Activated gamma-delta T cell treated with anti-CD3 and anti-CD28 coated beads, Interleukin-2, amount 50 U/mL, for 16 hours (primary cell): ENCODE results near the gene CSRNP2.
"Not testable (repeated sequence)": the region's sequence is repeated elsewhere in the genome, so short reads cannot be mapped to it uniquely, and the experiment has no call there.

Source experiments
- DNase-seq: peaks from one replicate; pipeline ENCODE4 v3.0.0-alpha.2; 2020; ENCODE audit warnings: low read depth

Gene CSRNP2

DNA sequence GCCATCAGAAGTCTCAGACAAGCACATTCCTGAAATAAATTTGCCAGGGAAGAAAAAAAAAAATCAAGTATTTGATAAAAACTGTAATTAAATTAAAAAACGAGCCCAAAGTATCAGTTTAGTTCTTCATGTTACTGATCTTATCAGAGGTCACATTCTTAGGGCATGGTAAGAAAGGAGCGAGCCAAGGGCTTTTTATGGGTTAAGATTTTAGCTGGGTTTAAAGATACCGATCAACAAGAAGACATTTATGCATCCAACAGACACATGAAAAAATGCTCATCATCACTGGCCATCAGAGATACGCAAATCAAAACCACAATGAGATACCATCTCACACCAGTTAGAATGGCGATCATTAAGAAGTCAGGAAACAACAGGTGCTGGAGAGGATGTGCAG, 5.0 kb downstream of the CSRNP2 start:
- not testable (repeated sequence) for DNase-seq

- no peak for DNase-seq
Measured at GRCh38 chr12:51077930-51078329, 5.5 kb downstream of the CSRNP2 start.

GRCh38 chr12:51076236-51076930, 7.0 kb downstream of the CSRNP2 start:
- no peak for DNase-seq

- no peak for DNase-seq
Measured at GRCh38 chr12:51075390-51075789, 8.0 kb downstream of the CSRNP2 start.

- no peak for DNase-seq
Measured at GRCh38 chr12:51071663-51072062, 11.7 kb downstream of the CSRNP2 start.

GRCh38 chr12:51070004-51070403, 13.4 kb downstream of the CSRNP2 start:
- no peak for DNase-seq

- DNase-seq, result no peak
Measured at GRCh38 chr12:51067771-51068170, 15.6 kb downstream of the CSRNP2 start.

DNA sequence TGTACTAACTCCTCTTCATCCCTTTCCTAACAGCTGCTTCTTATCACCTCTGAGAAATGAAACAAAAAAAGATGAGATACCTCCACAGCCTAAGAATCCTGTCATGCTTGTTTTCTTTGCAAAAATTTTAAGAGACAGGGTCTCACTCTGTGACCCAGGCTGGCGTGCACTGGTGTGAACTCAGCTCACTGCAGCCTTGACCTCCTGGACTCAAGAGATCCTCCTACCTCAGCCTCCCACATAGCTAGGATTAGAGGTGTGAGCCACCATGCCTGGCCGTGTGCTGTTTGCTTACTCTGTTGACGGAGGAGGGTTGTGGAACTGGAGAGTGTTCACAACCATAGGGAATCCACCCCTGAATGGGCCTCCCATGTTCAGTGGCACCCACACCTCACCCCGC, 16.2 kb downstream of the CSRNP2 start:
- no peak for DNase-seq

GRCh38 chr12:51065530-51065929, 17.9 kb downstream of the CSRNP2 start:
- DNase-seq, result no peak

DNA sequence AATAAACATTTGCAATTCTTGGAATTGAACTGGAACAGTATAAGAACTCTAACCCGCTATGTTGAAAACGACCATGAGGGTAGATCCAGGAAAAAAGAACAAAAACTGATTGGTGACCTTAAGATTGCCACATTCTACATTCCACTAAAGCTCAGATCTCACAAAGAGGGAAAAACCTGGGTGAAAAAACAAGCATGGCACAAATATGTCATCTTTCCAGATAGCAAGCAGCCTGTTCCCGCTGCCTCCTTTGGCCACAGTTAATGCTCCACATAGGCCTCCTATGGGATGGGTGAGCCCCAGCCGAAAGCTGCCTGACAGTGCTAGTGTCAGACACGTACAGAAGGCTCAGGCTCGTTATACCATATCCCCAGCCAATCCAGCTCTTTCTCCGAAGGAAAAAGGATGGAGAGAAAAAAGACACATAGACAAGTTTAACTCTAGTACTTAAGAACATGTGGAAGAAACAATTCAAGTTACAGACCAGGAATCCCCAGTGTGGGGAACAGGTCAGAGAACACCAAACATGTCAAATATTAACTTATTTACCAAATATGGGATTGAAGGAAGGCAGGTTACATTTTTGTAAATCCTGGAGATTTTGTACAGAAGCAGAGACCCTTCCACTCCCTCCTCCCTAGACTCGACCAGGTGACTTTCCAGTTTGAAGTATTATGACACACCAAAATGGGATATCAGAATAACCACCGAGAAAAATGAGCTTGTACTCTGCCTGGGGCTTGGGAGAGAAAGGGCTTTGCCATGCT, 20.6 kb downstream of the CSRNP2 start:
- no peak for DNase-seq

GRCh38 chr12:51059086-51059485, 24.3 kb downstream of the CSRNP2 start:
- DNase-seq, result no peak

DNA sequence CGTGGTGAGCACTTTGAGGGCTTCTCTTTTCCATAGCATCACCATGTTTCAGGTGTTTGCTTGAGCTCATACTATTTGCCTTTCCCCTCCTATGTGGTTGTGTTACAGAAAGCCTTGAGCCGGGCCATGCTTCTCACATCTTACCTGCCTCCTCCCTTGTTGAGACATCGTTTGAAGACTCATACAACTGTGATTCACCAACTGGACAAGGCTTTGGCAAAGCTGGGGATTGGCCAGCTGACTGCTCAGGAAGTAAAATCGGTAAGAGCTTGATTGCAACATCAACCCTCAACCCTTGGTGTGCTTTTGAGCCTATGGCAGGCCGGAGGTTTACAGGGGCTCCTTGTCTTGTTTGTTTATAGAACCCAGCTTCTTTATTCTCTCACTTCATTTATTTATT, 27.2 kb downstream of the CSRNP2 start:
- DNase-seq, result no peak

DNA sequence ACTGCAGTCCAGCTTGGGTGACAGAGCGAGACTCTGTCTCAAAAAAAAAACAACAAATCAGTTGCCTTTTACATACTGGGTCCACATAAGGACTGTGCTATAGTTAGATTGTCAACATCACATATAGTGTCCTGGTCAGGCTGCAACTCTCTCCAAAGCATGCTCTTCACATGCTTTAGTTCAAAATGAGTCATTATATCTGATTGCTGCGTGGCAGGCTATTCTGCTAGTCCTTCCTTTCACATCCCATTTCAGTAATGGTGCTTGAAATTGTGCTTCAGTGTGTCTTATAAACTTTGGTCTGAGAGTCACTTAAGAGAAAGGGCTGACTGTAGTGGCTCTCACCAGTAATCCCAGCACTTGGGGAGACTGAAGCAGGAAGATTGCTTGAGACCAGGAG, 28.3 kb downstream of the CSRNP2 start:
- no peak for DNase-seq

- no peak for DNase-seq
Measured at GRCh38 chr12:51051787-51052186, 31.6 kb downstream of the CSRNP2 start.

- DNase-seq, result no peak
Measured at GRCh38 chr12:51049525-51049924, 33.9 kb downstream of the CSRNP2 start.

- DNase-seq, result no peak
Measured at GRCh38 chr12:51048661-51049251, 34.6 kb downstream of the CSRNP2 start.

- peak; percentile 83 for DNase-seq
Measured at GRCh38 chr12:51047655-51048540, 35.5 kb downstream of the CSRNP2 start, which contains the start of gene LETMD1. Gene LETMD1 (plus strand): TSS chr12:51048327. CDS start chr12:51048357, 30 bp downstream.

- no peak for DNase-seq
Measured at GRCh38 chr12:51036279-51036678, 47.1 kb downstream of the CSRNP2 start.

- no peak for DNase-seq
Measured at GRCh38 chr12:51033457-51034089, 49.8 kb downstream of the CSRNP2 start.

GRCh38 chr12:51033048-51033447, 50.3 kb downstream of the CSRNP2 start:
- DNase-seq, result no peak

- no peak for DNase-seq
Measured at GRCh38 chr12:51028813-51029150, 54.6 kb downstream of the CSRNP2 start.
